Loucy (cell line): ENCODE measurements around the gene CT47C1.

Experiments
- H2AFZ ChIP-seq: fragments of 200-600 bp; sonication (generic); 2 replicates; pipeline ENCODE4 v1.6.0; 2016; ENCODE audit warnings: antibody characterized with exemption, mild to moderate bottlenecking, low read length, moderate library complexity
- H3F3A ChIP-seq: fragments of 200-600 bp; 2 replicates; pipeline ENCODE4 v1.6.0; 2016; ENCODE audit warnings: antibody characterized with exemption, low read depth, mild to moderate bottlenecking
- H3K27me3 ChIP-seq: fragments of 200-600 bp; sonication (generic); 2 replicates; pipeline ENCODE4 v1.6.1; 2014; ENCODE audit warnings: low read length, mild to moderate bottlenecking; ENCODE audit not compliant: insufficient read depth, poor library complexity, severe bottlenecking
- H3K36me3 ChIP-seq: fragments of 200-600 bp; sonication (generic); 2 replicates; pipeline ENCODE4 v1.6.1; 2016; ENCODE audit warnings: low read length; ENCODE audit not compliant: insufficient read depth
- H3K4me1 ChIP-seq: fragments of 200-600 bp; sonication (generic); 2 replicates; pipeline ENCODE4 v1.5.1; 2014; ENCODE audit warnings: low read length, mild to moderate bottlenecking; ENCODE audit not compliant: insufficient read depth, poor library complexity, severe bottlenecking
- H3K4me2 ChIP-seq: fragments of 200-600 bp; sonication (generic); 2 replicates; pipeline ENCODE4 v1.6.0; 2014; ENCODE audit warnings: antibody characterized with exemption, low read length, low read depth, mild to moderate bottlenecking; ENCODE audit not compliant: poor library complexity, severe bottlenecking
- H3K4me3 ChIP-seq: fragments of 200-600 bp; sonication (generic); 2 replicates; pipeline ENCODE4 v1.5.1; 2014; ENCODE audit warnings: low read length, mild to moderate bottlenecking, mixed read lengths; ENCODE audit not compliant: poor library complexity, severe bottlenecking
- H3K79me2 ChIP-seq: fragments of 200-600 bp; sonication (generic); 2 replicates; pipeline ENCODE4 v1.6.1; 2014; ENCODE audit warnings: low read length; ENCODE audit not compliant: insufficient read depth
- H3K9ac ChIP-seq: fragments of 200-600 bp; sonication (generic); 2 replicates; pipeline ENCODE4 v1.6.0; 2014; ENCODE audit warnings: mild to moderate bottlenecking, low read depth, low read length, moderate library complexity; ENCODE audit not compliant: poor library complexity, severe bottlenecking
- H3K9me2 ChIP-seq: fragments of 200-600 bp; sonication (generic); replicated peaks from 2 replicates; pipeline ENCODE4 v1.6.1; 2016; ENCODE audit warnings: low read depth, low read length, mixed read lengths
- H3K9me3 ChIP-seq: fragments of 200-600 bp; sonication (generic); 2 replicates; pipeline ENCODE4 v1.6.1; 2014; ENCODE audit warnings: mild to moderate bottlenecking, antibody characterized with exemption, low read length, low read depth; ENCODE audit not compliant: insufficient read depth
- H4K20me1 ChIP-seq: fragments of 200-600 bp; sonication (generic); 2 replicates; pipeline ENCODE4 v1.6.0; 2014; ENCODE audit warnings: antibody characterized with exemption, low read length, mild to moderate bottlenecking; ENCODE audit not compliant: insufficient read depth, poor library complexity, severe bottlenecking
- EZH2phosphoT487 ChIP-seq: fragments of 200-600 bp; IDR thresholded peaks from 2 replicates; pipeline ENCODE4 v1.6.1; 2018; ENCODE audit warnings: antibody characterized with exemption, mild to moderate bottlenecking, moderate library complexity, borderline replicate concordance
- TF ChIP-seq, protein P1 (sequence below): fragments of 200-600 bp; sonication (generic); conservative IDR thresholded peaks from 2 replicates; pipeline ENCODE4 v1.5.1; 2014; ENCODE audit warnings: mild to moderate bottlenecking, antibody characterized with exemption, low read length

The CT47C1 gene

DNA sequence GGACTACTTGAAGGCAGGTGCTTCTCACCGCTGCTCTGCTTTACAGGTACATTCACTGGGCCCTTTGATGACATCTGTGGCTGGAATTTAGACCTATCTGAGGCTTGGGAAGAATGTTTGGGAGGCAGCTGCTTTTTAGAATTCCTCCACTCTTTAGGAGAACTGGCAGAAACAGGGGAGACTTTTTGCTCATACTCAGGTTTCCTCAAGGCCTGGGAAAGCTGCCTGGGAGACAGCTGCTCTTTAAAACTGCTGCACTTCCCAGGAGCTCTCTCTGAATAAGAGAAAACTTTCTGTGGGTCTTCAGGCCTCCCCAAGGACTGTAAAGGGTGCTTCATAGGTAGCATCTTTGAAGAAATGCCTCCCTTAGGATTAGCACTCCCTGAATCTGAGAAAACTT lies 14.3 kb downstream of the CT47C1 start:
- Histone ChIP-seq H3K4me3 (no peak overlapping the region), H3K27me3 (no peaks in the 10 kb centered on the region), H4K20me1 (no peaks in the 10 kb centered on the region), H3K79me2 (no peaks in the 10 kb centered on the region), H2AFZ (no peak overlapping the region), H3K4me2 (no peak overlapping the region), H3K4me1 (no peaks in the 10 kb centered on the region), H3K9ac (no peak overlapping the region), H3F3A (no peaks in the 10 kb centered on the region), H3K9me2 (no peaks in the 10 kb centered on the region), H3K9me3 (no peaks in the 10 kb centered on the region), H3K36me3 (no peaks in the 10 kb centered on the region)
- TF ChIP-seq, protein P1, sequence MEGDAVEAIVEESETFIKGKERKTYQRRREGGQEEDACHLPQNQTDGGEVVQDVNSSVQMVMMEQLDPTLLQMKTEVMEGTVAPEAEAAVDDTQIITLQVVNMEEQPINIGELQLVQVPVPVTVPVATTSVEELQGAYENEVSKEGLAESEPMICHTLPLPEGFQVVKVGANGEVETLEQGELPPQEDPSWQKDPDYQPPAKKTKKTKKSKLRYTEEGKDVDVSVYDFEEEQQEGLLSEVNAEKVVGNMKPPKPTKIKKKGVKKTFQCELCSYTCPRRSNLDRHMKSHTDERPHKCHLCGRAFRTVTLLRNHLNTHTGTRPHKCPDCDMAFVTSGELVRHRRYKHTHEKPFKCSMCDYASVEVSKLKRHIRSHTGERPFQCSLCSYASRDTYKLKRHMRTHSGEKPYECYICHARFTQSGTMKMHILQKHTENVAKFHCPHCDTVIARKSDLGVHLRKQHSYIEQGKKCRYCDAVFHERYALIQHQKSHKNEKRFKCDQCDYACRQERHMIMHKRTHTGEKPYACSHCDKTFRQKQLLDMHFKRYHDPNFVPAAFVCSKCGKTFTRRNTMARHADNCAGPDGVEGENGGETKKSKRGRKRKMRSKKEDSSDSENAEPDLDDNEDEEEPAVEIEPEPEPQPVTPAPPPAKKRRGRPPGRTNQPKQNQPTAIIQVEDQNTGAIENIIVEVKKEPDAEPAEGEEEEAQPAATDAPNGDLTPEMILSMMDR = no peak
- TF ChIP-seq EZH2phosphoT487 = no peak

GRCh38 chrX:119089619-119090018 lies 16.8 kb downstream of the CT47C1 start:
- Histone ChIP-seq H3K4me3 (no peak overlapping the region), H3K9ac (no peak overlapping the region), H3K27me3 (no peaks in the 10 kb centered on the region), H3K4me2 (no peak overlapping the region), H3K36me3 (no peaks in the 10 kb centered on the region), H3K9me3 (no peaks in the 10 kb centered on the region), H4K20me1 (no peaks in the 10 kb centered on the region), H3K9me2 (no peaks in the 10 kb centered on the region), H3K79me2 (no peaks in the 10 kb centered on the region), H2AFZ (no peak overlapping the region), H3F3A (no peaks in the 10 kb centered on the region), H3K4me1 (no peaks in the 10 kb centered on the region)
- no peak for TF ChIP-seq EZH2phosphoT487
- TF ChIP-seq, protein P1 = no peak

DNA sequence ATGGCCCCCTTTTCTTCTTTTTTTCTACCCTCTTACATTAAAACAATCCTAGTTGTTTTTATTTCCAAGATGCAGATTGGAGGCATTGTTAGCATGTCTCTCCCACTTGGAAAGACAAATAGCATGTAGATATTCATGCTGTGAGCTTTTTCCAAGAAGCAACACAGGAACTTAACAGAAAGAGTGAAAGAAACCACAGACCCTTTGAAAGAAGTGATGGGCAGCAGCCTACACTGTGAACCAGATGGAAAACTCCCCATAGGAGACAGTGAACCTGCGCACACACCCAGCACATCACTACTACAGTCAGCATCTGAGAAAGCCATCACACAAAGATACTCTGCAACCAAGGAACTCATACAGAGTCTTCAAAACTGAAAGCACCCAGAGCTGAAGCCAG lies 17.8 kb downstream of the CT47C1 start:
- Histone ChIP-seq H3K27me3 (no peaks in the 10 kb centered on the region), H3K9ac (no peak overlapping the region), H3K9me2 (no peaks in the 10 kb centered on the region), H3K9me3 (no peaks in the 10 kb centered on the region), H3K36me3 (no peaks in the 10 kb centered on the region), H3K4me1 (no peaks in the 10 kb centered on the region), H3K4me2 (no peak overlapping the region), H4K20me1 (no peaks in the 10 kb centered on the region), H2AFZ (no peak overlapping the region), H3F3A (no peaks in the 10 kb centered on the region), H3K79me2 (no peaks in the 10 kb centered on the region), H3K4me3 (no peak overlapping the region)
- TF ChIP-seq EZH2phosphoT487 = no peak
- TF ChIP-seq, protein P1 = no peak
